HUES48 (cell line): ENCODE data around the gene TSPO.
"Not testable (repeated sequence)": the region's sequence is repeated elsewhere in the genome, so short reads cannot be mapped to it uniquely, and the experiment has no call there.

Source experiments
- H3K27ac ChIP-seq: one replicate; pipeline ENCODE4 v1.7.0; 2013; ENCODE audit warnings: low read depth, low read length, inconsistent platforms
- H3K27me3 ChIP-seq: 2 replicates; pipeline ENCODE4 v1.6.1; 2013; ENCODE audit warnings: mild to moderate bottlenecking, low read length; ENCODE audit not compliant: control insufficient read depth, insufficient read depth
- H3K36me3 ChIP-seq: 2 replicates; pipeline ENCODE4 v1.6.1; 2013; ENCODE audit warnings: low read length; ENCODE audit not compliant: control insufficient read depth, insufficient read depth
- H3K4me1 ChIP-seq: 2 replicates; pipeline ENCODE4 v1.6.1; 2013; ENCODE audit warnings: mild to moderate bottlenecking, low read length; ENCODE audit not compliant: control insufficient read depth, insufficient read depth
- H3K4me3 ChIP-seq: 2 replicates; pipeline ENCODE4 v1.5.1; 2013; ENCODE audit warnings: mild to moderate bottlenecking, low read depth, low read length
- H3K9ac ChIP-seq: 2 replicates; pipeline ENCODE4 v1.6.1; 2013; ENCODE audit warnings: mild to moderate bottlenecking, low read depth, low read length, moderate library complexity
- H3K9me3 ChIP-seq: 2 replicates; pipeline ENCODE4 v1.6.1; 2013; ENCODE audit warnings: low read length; ENCODE audit not compliant: control insufficient read depth, insufficient read depth

Gene TSPO

DNA sequence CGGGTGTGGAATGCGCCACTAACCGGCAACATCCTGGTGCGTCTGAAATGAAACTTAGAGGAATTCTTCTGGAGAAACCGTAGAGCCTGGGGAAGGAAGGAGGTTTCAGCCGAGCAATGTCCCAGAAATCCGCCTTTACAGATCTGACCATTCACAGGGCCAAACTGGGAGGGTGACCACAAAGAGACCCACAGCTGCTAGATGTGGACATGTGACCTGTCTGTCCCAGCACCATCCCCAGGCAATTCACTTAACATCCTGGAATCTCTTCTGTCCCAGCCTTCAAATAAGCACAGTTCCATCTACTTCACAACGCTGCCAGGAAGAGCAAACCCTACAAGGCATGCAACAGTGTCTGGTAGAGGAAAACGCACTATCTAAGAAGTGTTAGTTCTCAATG, 18.0 kb upstream of the TSPO start:
- no peak overlapping the region for H3K27ac ChIP-seq
- H3K4me3 ChIP-seq = no peak overlapping the region
- peaks cover 9% of the 10 kb centered on the region; the same call in 1 of the 2 replicates for H3K4me1 ChIP-seq
- no peak overlapping the region for H3K9ac ChIP-seq
- H3K27me3 ChIP-seq = no peaks in the 10 kb centered on the region
- H3K36me3 ChIP-seq = peaks cover 66% of the 10 kb centered on the region
- no peaks in the 10 kb centered on the region for H3K9me3 ChIP-seq

DNA sequence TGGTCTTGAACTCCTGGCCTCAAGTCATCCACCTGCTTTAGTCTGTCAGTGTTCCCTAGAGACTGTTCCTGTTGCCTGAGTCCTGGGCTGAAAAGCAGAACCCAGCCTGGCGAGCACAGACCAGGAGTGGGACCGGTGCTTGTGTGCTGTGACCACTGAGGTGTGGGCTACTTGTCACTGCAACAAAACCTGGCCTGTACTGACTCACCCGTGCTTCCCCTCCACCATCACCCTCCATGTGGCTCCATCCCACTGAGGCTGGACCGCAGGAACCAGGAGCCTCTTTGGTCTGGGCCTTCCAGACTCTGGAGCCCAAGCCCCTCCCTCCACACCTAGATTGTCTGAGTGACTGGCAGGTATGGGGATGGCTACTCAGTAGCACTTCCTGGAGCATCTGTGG, 16.8 kb upstream of the TSPO start:
- Histone ChIP-seq H3K4me1 (0 out of 2 replicates have a peak, but pooled peaks cover 1% of the 10 kb centered on the region), H3K4me3 (no peak overlapping the region), H3K9ac (no peak overlapping the region), H3K27me3 (no peaks in the 10 kb centered on the region), H3K36me3 (peaks cover 77% of the 10 kb centered on the region), H3K27ac (no peak overlapping the region), H3K9me3 (no peaks in the 10 kb centered on the region)

DNA sequence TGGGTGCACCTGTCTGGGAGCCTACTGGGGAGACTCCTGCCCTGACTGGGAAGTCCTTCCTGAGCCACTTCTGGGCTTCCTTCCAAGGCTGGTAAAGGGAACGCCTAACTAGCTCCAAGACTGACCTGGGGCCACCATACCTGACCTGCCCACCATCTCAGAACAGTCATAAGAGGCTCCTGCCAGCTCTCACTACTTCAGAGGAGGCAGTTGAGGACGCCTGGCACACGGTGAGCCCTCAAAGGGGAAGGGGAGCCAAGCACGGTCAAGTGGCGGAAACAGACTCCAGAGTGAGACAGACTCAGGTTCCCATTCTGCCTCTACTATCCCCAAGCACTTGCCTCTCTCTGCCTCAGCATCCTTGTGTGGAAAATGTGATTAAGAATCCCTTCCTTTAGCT, 15.8 kb upstream of the TSPO start:
- Histone ChIP-seq H3K4me3 (no peak overlapping the region), H3K27ac (no peak overlapping the region), H3K9me3 (no peaks in the 10 kb centered on the region), H3K9ac (no peak overlapping the region), H3K27me3 (no peaks in the 10 kb centered on the region), H3K36me3 (peaks cover 87% of the 10 kb centered on the region), H3K4me1 (no peaks in the 10 kb centered on the region)

DNA sequence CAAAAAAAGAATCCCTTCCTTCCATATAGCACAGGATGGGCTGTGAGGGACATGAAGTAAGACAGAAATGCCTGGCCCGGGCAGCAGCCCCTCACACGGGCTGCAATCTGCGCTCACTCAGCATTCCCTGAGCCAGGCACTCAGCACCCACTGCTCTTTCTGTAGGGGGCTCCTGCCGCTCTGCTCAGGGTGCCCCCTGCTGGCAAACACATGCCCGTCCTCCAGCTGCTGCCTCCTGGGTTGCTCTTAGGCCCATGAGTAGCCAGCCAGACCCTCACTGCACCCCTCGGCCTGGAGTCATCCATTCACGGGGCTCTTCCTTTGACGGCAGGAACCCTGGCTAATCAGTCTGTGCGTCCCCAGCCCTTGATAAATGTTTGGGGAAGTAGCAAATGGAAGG, 15.1 kb upstream of the TSPO start:
- no peaks in the 10 kb centered on the region for H3K27me3 ChIP-seq
- peaks cover 91% of the 10 kb centered on the region for H3K36me3 ChIP-seq
- no peak overlapping the region for H3K4me3 ChIP-seq
- no peak overlapping the region for H3K27ac ChIP-seq
- no peaks in the 10 kb centered on the region for H3K4me1 ChIP-seq
- H3K9ac ChIP-seq = no peak overlapping the region
- H3K9me3 ChIP-seq = no peaks in the 10 kb centered on the region

DNA sequence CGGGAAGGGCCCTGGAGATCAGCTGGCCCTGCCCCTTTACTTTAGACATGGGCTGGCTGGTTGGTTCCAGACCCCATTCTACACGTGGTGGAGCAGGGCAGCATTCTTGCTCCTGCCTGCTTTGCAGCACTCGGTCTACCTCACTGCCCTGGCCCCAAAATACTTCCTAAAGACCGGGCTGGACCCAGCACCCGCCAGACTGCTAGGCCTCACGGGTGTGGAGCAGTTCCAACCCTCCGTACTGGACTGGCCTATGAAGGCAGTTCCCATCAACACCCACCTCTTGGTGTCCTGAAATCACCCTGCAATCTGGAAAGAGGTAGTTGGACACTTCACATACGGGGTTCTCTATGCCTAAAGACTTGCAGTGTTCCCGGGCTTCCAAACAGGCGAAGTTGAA, 14.6 kb upstream of the TSPO start:
- Histone ChIP-seq H3K27ac (no peak overlapping the region), H3K4me1 (no peaks in the 10 kb centered on the region), H3K9me3 (no peaks in the 10 kb centered on the region), H3K36me3 (peaks cover 88% of the 10 kb centered on the region), H3K4me3 (no peak overlapping the region), H3K27me3 (no peaks in the 10 kb centered on the region), H3K9ac (no peak overlapping the region)

DNA sequence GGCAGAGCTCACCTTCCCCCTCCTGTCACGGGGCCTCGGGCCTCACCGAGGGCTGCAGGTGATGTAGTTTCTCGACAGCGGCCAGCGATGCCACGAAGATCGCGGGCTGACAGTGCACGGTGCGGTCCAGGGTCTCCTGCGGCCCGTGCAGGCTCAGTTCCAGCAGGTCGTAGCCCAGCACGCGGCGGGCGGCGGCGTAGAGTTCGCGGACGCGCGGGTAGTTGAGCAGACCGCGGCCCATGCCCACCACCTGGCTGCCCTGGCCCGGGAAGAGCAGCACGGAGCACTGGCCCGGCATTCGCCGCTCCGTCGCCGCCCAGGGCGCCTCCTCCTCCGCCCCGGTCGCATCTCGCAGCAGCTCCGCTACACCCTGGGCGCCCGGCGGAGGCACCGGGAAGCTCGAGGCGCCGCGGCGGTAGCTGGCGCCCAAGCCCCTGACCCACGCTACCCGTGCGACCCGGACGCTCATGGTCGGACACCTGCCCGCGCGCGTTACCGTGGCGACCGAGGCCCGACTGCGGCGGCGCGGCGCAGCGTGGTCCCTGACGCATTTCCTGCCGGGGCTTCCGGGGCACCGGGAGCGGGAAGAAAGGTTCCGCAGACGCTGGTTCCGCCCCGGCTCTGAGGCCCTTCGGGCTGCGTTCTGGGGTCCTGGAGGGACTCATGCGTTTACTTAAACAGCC, 8.3 kb upstream of the TSPO start, which contains the start of gene MCAT:
TSS of gene MCAT (minus strand) at position 519 of the 683 bp plus-strand sequence. CDS start at position 469, 50 bp downstream.
- H3K9me3 ChIP-seq = no peaks in the 10 kb centered on the region
- peak within 1 kb of the TSS; percentile 70 for H3K27ac ChIP-seq
- no peaks in the 10 kb centered on the region for H3K4me1 ChIP-seq

DNA sequence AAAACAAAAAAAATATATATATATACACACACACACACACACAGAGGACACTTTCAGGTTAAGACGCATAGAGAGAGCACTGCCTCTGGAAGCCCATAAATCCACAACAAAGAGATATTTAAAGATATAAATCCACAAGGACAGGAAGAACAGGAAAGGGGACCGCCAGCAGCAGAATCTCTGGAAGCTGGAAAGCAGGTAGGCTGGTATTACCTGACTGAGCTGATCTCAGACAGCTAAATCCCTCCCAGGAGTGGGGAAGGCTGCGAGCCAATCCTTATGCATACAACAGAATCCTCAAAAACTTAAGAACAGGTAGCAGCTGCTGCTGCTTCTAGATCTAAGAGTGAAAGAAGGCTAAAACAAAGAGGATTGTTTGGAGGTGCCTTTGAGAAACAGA, 6.4 kb upstream of the TSPO start:
- H3K9ac ChIP-seq = no peak overlapping the region
- no peak overlapping the region for H3K27ac ChIP-seq

More for the DNA sequence above, 8.3 kb upstream of the TSPO start, which contains the start of gene MCAT:
- peak within 1 kb of the TSS; percentile 53; the same call in 1 of the 2 replicates for H3K9ac ChIP-seq
- peaks cover 34% of the 10 kb centered on the region for H3K36me3 ChIP-seq
- H3K4me3 ChIP-seq = peak within 1 kb of the TSS; percentile 88
- no peaks in the 10 kb centered on the region for H3K27me3 ChIP-seq

DNA sequence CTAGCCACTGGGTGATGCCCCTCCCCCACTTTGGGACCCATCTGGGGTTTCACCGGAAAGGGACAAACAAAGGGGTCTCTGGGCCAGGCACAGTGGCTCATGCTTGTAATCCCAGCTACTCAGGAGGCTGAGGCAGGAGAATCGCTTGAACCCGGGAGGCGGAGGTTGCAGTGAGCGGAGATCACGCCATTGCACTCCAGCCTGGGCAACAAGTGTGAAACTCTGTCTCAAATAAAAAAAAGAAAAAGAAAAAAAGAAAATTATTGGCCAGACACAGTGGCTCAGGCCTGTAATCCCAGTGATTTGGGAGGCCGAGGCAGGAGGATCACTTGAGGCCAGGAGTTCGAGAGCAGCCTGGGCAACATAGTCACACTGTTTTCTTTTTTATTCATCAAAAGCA, 6.0 kb upstream of the TSPO start:
- not testable (repeated sequence) for H3K27me3 ChIP-seq, H3K27ac ChIP-seq, H3K4me3 ChIP-seq, H3K9ac ChIP-seq, H3K4me1 ChIP-seq, H3K9me3 ChIP-seq
- H3K36me3 ChIP-seq = peaks cover 10% of the 10 kb centered on the region

More for the DNA sequence above, 6.4 kb upstream of the TSPO start:
- H3K4me3 ChIP-seq = no peak overlapping the region
- no peaks in the 10 kb centered on the region for H3K9me3 ChIP-seq
- no peaks in the 10 kb centered on the region for H3K4me1 ChIP-seq
- no peaks in the 10 kb centered on the region for H3K27me3 ChIP-seq
- peaks cover 14% of the 10 kb centered on the region for H3K36me3 ChIP-seq

DNA sequence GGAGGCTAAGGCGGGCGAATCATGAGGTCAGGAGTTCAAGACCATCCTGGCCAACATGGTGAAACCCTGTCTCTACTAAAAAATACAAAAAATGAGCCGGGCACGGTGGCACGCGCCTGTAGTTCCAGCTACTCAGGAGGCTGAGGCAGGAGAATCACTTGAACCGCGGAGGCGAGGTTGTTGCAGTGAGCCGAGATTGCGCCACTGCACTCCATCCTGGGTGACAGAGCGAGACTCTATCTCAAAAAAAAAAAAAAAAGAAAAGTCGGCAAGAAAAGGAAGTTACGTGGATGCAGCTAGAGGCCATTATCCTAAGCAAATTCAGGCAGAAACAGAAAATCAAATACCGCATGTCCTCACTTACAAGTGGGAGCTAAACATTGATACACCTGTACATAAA, 5.0 kb upstream of the TSPO start:
- not testable (repeated sequence) for H3K27ac ChIP-seq, H3K9me3 ChIP-seq

DNA sequence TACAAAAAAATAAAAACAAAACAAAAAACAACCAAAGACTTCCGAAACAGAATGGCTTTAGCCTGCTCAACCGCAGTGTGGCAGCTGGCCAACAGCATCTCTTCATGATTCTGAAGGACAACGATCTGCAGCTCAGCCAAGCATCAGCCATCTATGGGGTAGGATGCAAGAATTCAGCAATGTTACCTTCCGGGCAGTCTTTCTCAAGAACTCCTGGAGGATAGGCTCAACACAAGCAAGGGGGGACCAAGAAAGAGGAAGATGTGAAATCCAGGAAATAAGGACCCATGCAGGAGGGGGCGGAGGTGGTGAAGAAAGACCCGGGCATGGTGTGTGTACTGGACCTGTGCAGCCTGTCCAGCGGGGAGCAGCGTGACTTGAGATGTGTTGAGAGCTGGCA, 3.5 kb upstream of the TSPO start:
- H3K4me1 ChIP-seq = peaks cover 7% of the 10 kb centered on the region; the same call in 1 of the 2 replicates
- H3K9ac ChIP-seq = no peak overlapping the region
- H3K36me3 ChIP-seq = no peaks in the 10 kb centered on the region
- no peaks in the 10 kb centered on the region for H3K9me3 ChIP-seq
- no peak overlapping the region for H3K4me3 ChIP-seq
- H3K27me3 ChIP-seq = peaks cover 8% of the 10 kb centered on the region; the same call in 1 of the 2 replicates
- H3K27ac ChIP-seq = no peak overlapping the region

More for the DNA sequence above, 5.0 kb upstream of the TSPO start:
- H3K36me3 ChIP-seq, H3K9ac ChIP-seq, H3K4me3 ChIP-seq, H3K4me1 ChIP-seq, H3K27me3 ChIP-seq: not testable (repeated sequence)

DNA sequence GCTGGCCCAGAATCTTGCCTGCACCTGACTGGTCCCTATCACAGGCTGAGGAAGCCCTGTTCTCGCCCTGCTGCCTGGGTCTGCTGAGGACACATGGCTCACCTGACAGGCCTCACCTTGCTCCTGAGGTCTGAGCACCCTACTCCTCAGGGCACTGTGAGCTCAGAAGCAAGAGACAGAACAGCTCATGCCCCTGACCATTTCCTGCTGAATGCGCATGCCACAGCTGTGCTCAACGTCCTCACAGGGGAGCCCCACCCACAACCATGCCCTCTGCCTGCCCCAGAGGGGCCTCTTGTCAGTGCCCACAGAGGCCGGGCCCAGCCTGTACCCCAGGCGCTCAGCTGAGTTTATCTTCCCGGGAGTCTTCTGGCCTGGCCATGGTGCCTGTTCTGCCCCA, 2.8 kb upstream of the TSPO start:
- Histone ChIP-seq H3K4me1 (peaks cover 7% of the 10 kb centered on the region; the same call in 1 of the 2 replicates), H3K9me3 (no peaks in the 10 kb centered on the region), H3K9ac (no peak overlapping the region), H3K4me3 (no peak overlapping the region), H3K36me3 (no peaks in the 10 kb centered on the region), H3K27me3 (peaks cover 8% of the 10 kb centered on the region; the same call in 1 of the 2 replicates), H3K27ac (no peak overlapping the region)
